Neural progenitor cell (in vitro differentiated cells): ENCODE measurements around the gene TFCP2.
"Not testable (repeated sequence)": the region's sequence is repeated elsewhere in the genome, so short reads cannot be mapped to it uniquely, and the experiment has no call there.

Experiments used
- EZH2phosphoT487 ChIP-seq: fragments of 200-600 bp; sonication (generic); IDR thresholded peaks from 2 replicates; pipeline ENCODE4 v1.6.1; 2017; ENCODE audit warnings: antibody characterized with exemption
- TF ChIP-seq, protein P1 (sequence below): fragments of 200-600 bp; sonication (generic); IDR thresholded peaks from 2 replicates; pipeline ENCODE4 v1.5.1; 2017; ENCODE audit warnings: antibody characterized with exemption, mild to moderate bottlenecking

GRCh38 chr12:51219857-51220256, 46.9 kb upstream of the TFCP2 start:
- TF ChIP-seq, protein P1, sequence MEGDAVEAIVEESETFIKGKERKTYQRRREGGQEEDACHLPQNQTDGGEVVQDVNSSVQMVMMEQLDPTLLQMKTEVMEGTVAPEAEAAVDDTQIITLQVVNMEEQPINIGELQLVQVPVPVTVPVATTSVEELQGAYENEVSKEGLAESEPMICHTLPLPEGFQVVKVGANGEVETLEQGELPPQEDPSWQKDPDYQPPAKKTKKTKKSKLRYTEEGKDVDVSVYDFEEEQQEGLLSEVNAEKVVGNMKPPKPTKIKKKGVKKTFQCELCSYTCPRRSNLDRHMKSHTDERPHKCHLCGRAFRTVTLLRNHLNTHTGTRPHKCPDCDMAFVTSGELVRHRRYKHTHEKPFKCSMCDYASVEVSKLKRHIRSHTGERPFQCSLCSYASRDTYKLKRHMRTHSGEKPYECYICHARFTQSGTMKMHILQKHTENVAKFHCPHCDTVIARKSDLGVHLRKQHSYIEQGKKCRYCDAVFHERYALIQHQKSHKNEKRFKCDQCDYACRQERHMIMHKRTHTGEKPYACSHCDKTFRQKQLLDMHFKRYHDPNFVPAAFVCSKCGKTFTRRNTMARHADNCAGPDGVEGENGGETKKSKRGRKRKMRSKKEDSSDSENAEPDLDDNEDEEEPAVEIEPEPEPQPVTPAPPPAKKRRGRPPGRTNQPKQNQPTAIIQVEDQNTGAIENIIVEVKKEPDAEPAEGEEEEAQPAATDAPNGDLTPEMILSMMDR = not testable (repeated sequence)
- not testable (repeated sequence) for TF ChIP-seq EZH2phosphoT487
